H1 (cell line): ENCODE measurements around the gene SRSF12. TPM values are rescaled to one million over a fixed set of nuclear protein-coding genes. Genes with fewer than 3 reads are reported as not detected.
A peak's percentile ranks its signal among the peaks of the same experiment; 100 is the strongest.

ENCODE experiments used
- CTCF ChIA-PET: fragments of 300-600 bp; sonication (Branson Sonifier 250); formaldehyde crosslinking; loops from one replicate; lab custom pipeline; 2021; ENCODE audit not compliant: partially characterized antibody; lab: Charles Lee
- POLR2A ChIA-PET: fragments of 300-600 bp; sonication (Branson Sonifier 250); formaldehyde crosslinking; loops from one replicate; lab custom pipeline; 2021; ENCODE audit warnings: inconsistent platforms; ENCODE audit not compliant: partially characterized antibody; lab: Charles Lee
- DNase-seq, 2 experiments: peaks; one replicate each; pipeline versions ENCODE4 v3.0.0 to v3.0.0-alpha.2; 2010 to 2022; ENCODE audit warnings: low spot score in 2 of 2, low read depth in 1 of 2, mixed read lengths in 1 of 2
- FAIRE-seq: peaks from 2 replicates; lab custom pipeline; 2011; peaks lifted over from hg19 to GRCh38; lab: Jason Lieb, UNC
- H2AFZ ChIP-seq: 2 replicates; pipeline ENCODE4 v1.8.1; 2012; ENCODE audit warnings: low read length, inconsistent platforms
- H2AK5ac ChIP-seq: 2 replicates; pipeline ENCODE4 v1.6.1; 2013; ENCODE audit warnings: low read depth, low read length
- H2BK120ac ChIP-seq: replicated peaks from 2 replicates; pipeline ENCODE3; 2013; ENCODE audit warnings: low read depth, low read length, inconsistent platforms
- H2BK12ac ChIP-seq: 2 replicates; pipeline ENCODE4 v1.6.1; 2013; ENCODE audit warnings: low read depth, low read length
- H2BK15ac ChIP-seq: 2 replicates; pipeline ENCODE4 v1.6.1; 2013; ENCODE audit warnings: low read length
- H2BK20ac ChIP-seq: 2 replicates; pipeline ENCODE4 v1.6.1; 2013; ENCODE audit warnings: low read length
- H2BK5ac ChIP-seq: 2 replicates; pipeline ENCODE4 v1.6.1; 2013; ENCODE audit warnings: low read depth, low read length
- H3K14ac ChIP-seq: 2 replicates; pipeline ENCODE4 v1.6.1; 2013; ENCODE audit warnings: inconsistent platforms; ENCODE audit not compliant: insufficient read length
- H3K18ac ChIP-seq: 2 replicates; pipeline ENCODE4 v1.6.1; 2013; ENCODE audit warnings: low read length; ENCODE audit errors: extremely low read depth
- H3K23ac ChIP-seq: 2 replicates; pipeline ENCODE4 v1.6.1; 2013; ENCODE audit warnings: inconsistent platforms; ENCODE audit not compliant: insufficient read length
- H3K23me2 ChIP-seq: 2 replicates; pipeline ENCODE4 v1.6.1; 2013; ENCODE audit warnings: low read depth, low read length
- H3K27ac ChIP-seq: 2 replicates; pipeline ENCODE4 v1.6.1; 2011; ENCODE audit warnings: low read depth, low read length, inconsistent platforms
- H3K27me3 ChIP-seq, 4 experiments: replicated peaks in 1 of 4; 1 replicate in 1 of 4; 2 replicates in 3 of 4; pipeline versions ENCODE4 v1.6.1 to v1.8.1; 2011 to 2013; ENCODE audit warnings: low read length in 3 of 4, mild to moderate bottlenecking in 3 of 4, inconsistent platforms in 2 of 4, mixed read lengths in 2 of 4, moderate library complexity in 1 of 4; ENCODE audit not compliant: control insufficient read depth in 3 of 4, insufficient read depth in 3 of 4; ENCODE audit errors: extremely low read depth in 1 of 4
- H3K36me3 ChIP-seq, 4 experiments: 2 replicates each; pipeline versions ENCODE4 v1.6.1 to v1.8.1; 2011 to 2013; ENCODE audit warnings: mild to moderate bottlenecking in 4 of 4, low read length in 3 of 4, moderate library complexity in 2 of 4, control low read depth in 1 of 4, inconsistent platforms in 1 of 4; ENCODE audit not compliant: insufficient read depth in 4 of 4, control insufficient read depth in 2 of 4
- H3K4ac ChIP-seq: replicated peaks from 2 replicates; pipeline ENCODE3; 2013; ENCODE audit warnings: low read length, low read depth, mixed read lengths, inconsistent platforms; ENCODE audit not compliant: insufficient read length
- H3K4me1 ChIP-seq, 4 experiments: replicated peaks in 1 of 4; 1 replicate in 1 of 4; 2 replicates in 3 of 4; pipeline versions ENCODE4 v1.6.1 to v1.8.1; 2011 to 2013; ENCODE audit warnings: low read length in 3 of 4, inconsistent platforms in 2 of 4, mixed read lengths in 1 of 4; ENCODE audit not compliant: insufficient read depth in 4 of 4, control insufficient read depth in 3 of 4
- H3K4me2 ChIP-seq, 2 experiments: 2 replicates each; pipeline versions ENCODE4 v1.6.1 to v1.8.1; 2011 to 2013; ENCODE audit warnings: low read depth in 2 of 2, low read length in 2 of 2, control low read depth in 1 of 2, inconsistent platforms in 1 of 2, mild to moderate bottlenecking in 1 of 2; ENCODE audit not compliant: insufficient read depth in 1 of 2
- H3K4me3 ChIP-seq, 4 experiments: fragments of 200-600, 300-600 bp in 1 of 4; sonication (generic), shearing (Covaris generic), sonication (Bioruptor Twin) in 1 of 4; 2 replicates each; pipeline versions ENCODE4 v1.5.1 to v1.8.1; 2011 to 2016; ENCODE audit warnings: low read length in 4 of 4, low read depth in 3 of 4, control low read depth in 2 of 4, inconsistent platforms in 2 of 4, mild to moderate bottlenecking in 2 of 4, mixed read lengths in 1 of 4, moderate library complexity in 1 of 4; ENCODE audit not compliant: insufficient read depth in 2 of 4; ENCODE audit errors: extremely low read depth in 1 of 4
- H3K56ac ChIP-seq: replicated peaks from 2 replicates; pipeline ENCODE3; 2013; ENCODE audit warnings: low read depth, mild to moderate bottlenecking, mixed read lengths, low read length, inconsistent platforms; ENCODE audit not compliant: insufficient read length
- H3K79me1 ChIP-seq: 2 replicates; pipeline ENCODE4 v1.6.1; 2013; ENCODE audit warnings: low read depth, low read length, control low read depth
- H3K79me2 ChIP-seq, 2 experiments: 2 replicates each; pipeline versions ENCODE4 v1.6.1 to v1.8.1; 2012 to 2013; ENCODE audit warnings: low read length in 2 of 2, mild to moderate bottlenecking in 2 of 2, inconsistent platforms in 1 of 2; ENCODE audit not compliant: insufficient read depth in 2 of 2, control insufficient read depth in 1 of 2
- H3K9ac ChIP-seq, 4 experiments: replicated peaks in 1 of 4; 1 replicate in 1 of 4; 2 replicates in 3 of 4; pipeline versions ENCODE4 v1.6.1 to v1.8.1; 2011 to 2013; ENCODE audit warnings: low read depth in 3 of 4, low read length in 3 of 4, control low read depth in 2 of 4, mild to moderate bottlenecking in 2 of 4, moderate library complexity in 2 of 4, inconsistent platforms in 1 of 4; ENCODE audit errors: extremely low read depth in 1 of 4
- H3K9me3 ChIP-seq, 2 experiments: 2 replicates each; pipeline versions ENCODE4 v1.6.1 to v1.8.1; 2012 to 2013; ENCODE audit warnings: mild to moderate bottlenecking in 2 of 2, moderate library complexity in 2 of 2, control low read depth in 1 of 2, inconsistent platforms in 1 of 2, low read depth in 1 of 2, low read length in 1 of 2, mixed read lengths in 1 of 2; ENCODE audit not compliant: insufficient read depth in 2 of 2
- H4K20me1 ChIP-seq, 2 experiments: replicated peaks in 1 of 2; 2 replicates each; pipeline versions ENCODE3 to v1.8.1; 2011 to 2013; ENCODE audit warnings: inconsistent platforms in 2 of 2, low read length in 2 of 2, mild to moderate bottlenecking in 1 of 2; ENCODE audit not compliant: insufficient read depth in 2 of 2, control insufficient read depth in 1 of 2
- H4K5ac ChIP-seq: 2 replicates; pipeline ENCODE4 v1.6.1; 2013; ENCODE audit warnings: low read length, low read depth, mixed read lengths, inconsistent platforms; ENCODE audit not compliant: insufficient read length
- H4K8ac ChIP-seq: 2 replicates; pipeline ENCODE4 v1.8.0; 2013; ENCODE audit warnings: mild to moderate bottlenecking, moderate library complexity, low read length, inconsistent platforms; ENCODE audit not compliant: insufficient read depth; ENCODE audit errors: extremely low read depth
- H4K91ac ChIP-seq: replicated peaks from 2 replicates; pipeline ENCODE3; 2013; ENCODE audit warnings: low read length, mixed read lengths, inconsistent platforms; ENCODE audit not compliant: insufficient read length
- EZH2 ChIP-seq: fragments of 200-600 bp; sonication (generic); IDR thresholded peaks from 2 replicates; pipeline ENCODE4 v1.7.1; 2012; ENCODE audit warnings: low read depth, mild to moderate bottlenecking, moderate library complexity, low read length, inconsistent platforms; ENCODE audit not compliant: severe bottlenecking
- USF2 ChIP-seq: IDR thresholded peaks from 2 replicates; pipeline ENCODE4 v1.6.1; 2011; ENCODE audit warnings: low read length, improper control_type of control experiment
- WGBS, 2 experiments: shearing (Covaris generic) in 1 of 2; methylation state at CpG; one replicate each; pipeline versions ENCODE4 v1.1.6 to v1.1.7; 2013 to 2015; ENCODE audit warnings: low lambda C conversion rate in 2 of 2, mixed read lengths in 2 of 2, inconsistent platforms in 1 of 2, low coverage in 1 of 2, missing lambda C conversion rate in 1 of 2; ENCODE audit not compliant: insufficient replicate concordance in 2 of 2, insufficient coverage in 1 of 2, insufficient read length in 1 of 2; ENCODE audit errors: extremely low coverage in 1 of 2, missing lambda C conversion rate in 1 of 2; 5-methylcytosine and 5-hydroxymethylcytosine counted together
- polyA plus RNA-seq, 7 experiments: library from polyadenylated mRNA; depleted of rRNA in 3 of 7; stranded (reverse) in 5 of 7; unstranded in 2 of 7; fragments of >200 nt in 5 of 7; fragments of 200-250 nt in 2 of 7; gene quantifications; 1 replicate in 5 of 7; 2 replicates in 1 of 7; 4 replicates in 1 of 7; pipeline versions ENCODE4 v1.2.1 to v1.2.3, GENCODE V29; 2011 to 2013; ENCODE audit warnings: missing spikeins in 2 of 7, mixed read lengths in 2 of 7
- total RNA-seq: library from RNA; stranded (reverse); fragmentation: NEBNext Ultra II Directional; extraction: Animal tissue kit (Norgen Biotek cat#: 25700); gene quantifications from 2 replicates; pipeline ENCODE4 v1.2.1, GENCODE V29; 2021

The SRSF12 gene
- total and polyA plus RNA-seq, 2 of the 8 experiments (the other 6 are each of a cell fraction or from before 2014, with no cell fraction given) = 2.6 to 4.2 TPM

GRCh38 chr6:89145091-89145955 lies 27.5 kb upstream of the SRSF12 start:
- H3K4me1 ChIP-seq = peaks cover 0 to 3% (median 0%) of the 10 kb centered on the region in 4 experiments; a peak in 2 of 7 replicates
- H3K23me2 ChIP-seq = peaks cover 13% of the 10 kb centered on the region; the same call in 1 of the 2 replicates
- WGBS, 2 experiments = 26% methylated on average over 17 of the region's 17 CpGs; no CpG with 5 or more reads in 1 of the 2 experiments
- H2BK15ac ChIP-seq = no peak overlapping the region
- peak overlapping the region; percentile 84 for H2AFZ ChIP-seq
- H3K56ac ChIP-seq = no peak overlapping the region
- H2BK12ac ChIP-seq = no peak overlapping the region
- H2AK5ac ChIP-seq = no peak overlapping the region
- CTCF ChIA-PET = interaction anchor here (1.7 to 2.3 kb wide), 3 partner anchors 12 to 162 kb away, joined by 5 to 8 read pairs (median 6); no protein-coding TSS in a partner anchor
- no peak overlapping the region for H3K4ac ChIP-seq
- peak overlapping the region; percentile 64 to 82 for H3K4me2 ChIP-seq
- no peak for DNase-seq
- H3K9ac ChIP-seq = peak overlapping the region in 1 of 4 experiments; percentile 88; a peak in 1 of 7 replicates
- TF ChIP-seq USF2 (no peak), EZH2 (peak; percentile 58)
- TF ChIP-seq, all 59 proteins: peak for 1
- Histone ChIP-seq H4K91ac (no peak overlapping the region), H3K4me3 (peak overlapping the region; percentile 51 to 69 (median 54)), H4K5ac (no peak overlapping the region), H4K20me1 (no peaks in the 10 kb centered on the region), H3K9me3 (no peaks in the 10 kb centered on the region), H2BK5ac (no peak overlapping the region), H2BK20ac (no peak overlapping the region), H3K27me3 (peaks cover 7 to 34% (median 22%) of the 10 kb centered on the region in 4 experiments), H3K36me3 (no peaks in the 10 kb centered on the region), H3K79me1 (no peaks in the 10 kb centered on the region), H3K23ac (no peak overlapping the region), H3K79me2 (no peaks in the 10 kb centered on the region), H4K8ac (peak overlapping the region; percentile 95; the same call in 1 of the 2 replicates), H2BK120ac (no peak overlapping the region), H3K27ac (no peak overlapping the region), H3K18ac (no peak overlapping the region), H3K14ac (no peak overlapping the region)
- POLR2A ChIA-PET = interaction anchor here (1.3 to 1.5 kb wide), 3 partner anchors 28 to 162 kb away, joined by 3 to 5 read pairs (median 4); partner anchors contain the start of gene SRSF12
- no peak for FAIRE-seq
